Loucy (cell line): ENCODE data around the gene CNTN4.

ENCODE experiments used
- EZH2phosphoT487 ChIP-seq: fragments of 200-600 bp; IDR thresholded peaks from 2 replicates; pipeline ENCODE4 v1.6.1; 2018; ENCODE audit warnings: antibody characterized with exemption, mild to moderate bottlenecking, moderate library complexity, borderline replicate concordance
- TF ChIP-seq, protein P1 (sequence below): fragments of 200-600 bp; sonication (generic); conservative IDR thresholded peaks from 2 replicates; pipeline ENCODE4 v1.5.1; 2014; ENCODE audit warnings: mild to moderate bottlenecking, antibody characterized with exemption, low read length

- TF ChIP-seq, protein P1, sequence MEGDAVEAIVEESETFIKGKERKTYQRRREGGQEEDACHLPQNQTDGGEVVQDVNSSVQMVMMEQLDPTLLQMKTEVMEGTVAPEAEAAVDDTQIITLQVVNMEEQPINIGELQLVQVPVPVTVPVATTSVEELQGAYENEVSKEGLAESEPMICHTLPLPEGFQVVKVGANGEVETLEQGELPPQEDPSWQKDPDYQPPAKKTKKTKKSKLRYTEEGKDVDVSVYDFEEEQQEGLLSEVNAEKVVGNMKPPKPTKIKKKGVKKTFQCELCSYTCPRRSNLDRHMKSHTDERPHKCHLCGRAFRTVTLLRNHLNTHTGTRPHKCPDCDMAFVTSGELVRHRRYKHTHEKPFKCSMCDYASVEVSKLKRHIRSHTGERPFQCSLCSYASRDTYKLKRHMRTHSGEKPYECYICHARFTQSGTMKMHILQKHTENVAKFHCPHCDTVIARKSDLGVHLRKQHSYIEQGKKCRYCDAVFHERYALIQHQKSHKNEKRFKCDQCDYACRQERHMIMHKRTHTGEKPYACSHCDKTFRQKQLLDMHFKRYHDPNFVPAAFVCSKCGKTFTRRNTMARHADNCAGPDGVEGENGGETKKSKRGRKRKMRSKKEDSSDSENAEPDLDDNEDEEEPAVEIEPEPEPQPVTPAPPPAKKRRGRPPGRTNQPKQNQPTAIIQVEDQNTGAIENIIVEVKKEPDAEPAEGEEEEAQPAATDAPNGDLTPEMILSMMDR, result no peak
- no peak for TF ChIP-seq EZH2phosphoT487
These were observed 342.9 kb downstream of the CNTN4 start for GRCh38 chr3:2441558-2441957.
